H9 (cell line): ENCODE measurements around the gene PLEKHG5. TPM values are rescaled to one million over a fixed set of nuclear protein-coding genes. Genes with fewer than 3 reads are reported as not detected.
"Not testable (repeated sequence)": the region's sequence is repeated elsewhere in the genome, so short reads cannot be mapped to it uniquely, and the experiment has no call there.

Source experiments
- DNase-seq: peaks from one replicate; pipeline ENCODE4 v3.0.0-alpha.2; 2017
- H2AFZ ChIP-seq: one replicate; pipeline ENCODE4 v1.6.1; 2013; ENCODE audit warnings: mild to moderate bottlenecking, low read length, control low read depth, moderate library complexity
- H2AK5ac ChIP-seq: 2 replicates; pipeline ENCODE4 v1.6.1; 2013; ENCODE audit warnings: low read length, control low read depth, mixed read lengths; ENCODE audit not compliant: insufficient read length
- H2BK120ac ChIP-seq: one replicate; pipeline ENCODE4 v1.6.1; 2013; ENCODE audit warnings: low read depth, mild to moderate bottlenecking, low read length, control low read depth, inconsistent platforms; ENCODE audit not compliant: poor library complexity, severe bottlenecking
- H2BK12ac ChIP-seq: 2 replicates; pipeline ENCODE4 v1.6.1; 2013; ENCODE audit warnings: low read length, control low read depth, mixed read lengths, low read depth; ENCODE audit not compliant: insufficient read length
- H2BK15ac ChIP-seq: 2 replicates; pipeline ENCODE4 v1.6.1; 2013; ENCODE audit warnings: low read depth, low read length, control low read depth
- H2BK20ac ChIP-seq: one replicate; pipeline ENCODE4 v1.6.1; 2013; ENCODE audit warnings: low read depth, mild to moderate bottlenecking, low read length, control low read depth, inconsistent platforms; ENCODE audit not compliant: poor library complexity, severe bottlenecking
- H2BK5ac ChIP-seq: 2 replicates; pipeline ENCODE4 v1.6.1; 2013; ENCODE audit warnings: low read length, control low read depth, mixed read lengths; ENCODE audit not compliant: insufficient read length
- H3K14ac ChIP-seq: 2 replicates; pipeline ENCODE4 v1.6.1; 2013; ENCODE audit warnings: low read length, control low read depth; ENCODE audit not compliant: insufficient read depth
- H3K18ac ChIP-seq: 2 replicates; pipeline ENCODE4 v1.6.1; 2013; ENCODE audit warnings: low read depth, mild to moderate bottlenecking, mixed read lengths, low read length, control low read depth; ENCODE audit not compliant: insufficient read length
- H3K23ac ChIP-seq: 2 replicates; pipeline ENCODE4 v1.6.1; 2013; ENCODE audit warnings: low read length, control low read depth, mixed read lengths, low read depth; ENCODE audit not compliant: insufficient read length
- H3K23me2 ChIP-seq: 2 replicates; pipeline ENCODE4 v1.6.1; 2013; ENCODE audit warnings: low read depth, mild to moderate bottlenecking, mixed read lengths, low read length, control low read depth; ENCODE audit not compliant: insufficient read length, poor library complexity, severe bottlenecking
- H3K27ac ChIP-seq: 2 replicates; pipeline ENCODE4 v1.5.1; 2013; ENCODE audit warnings: low read length, control low read depth, mixed read lengths, low read depth; ENCODE audit not compliant: insufficient read length
- H3K27me3 ChIP-seq: 2 replicates; pipeline ENCODE4 v1.6.1; 2013; ENCODE audit warnings: low read length, control low read depth, inconsistent platforms; ENCODE audit not compliant: insufficient read depth
- H3K4ac ChIP-seq: 2 replicates; pipeline ENCODE4 v1.6.1; 2013; ENCODE audit warnings: low read depth, mild to moderate bottlenecking, control low read depth, inconsistent platforms, low read length, moderate library complexity
- H3K4me1 ChIP-seq: 2 replicates; pipeline ENCODE4 v1.6.1; 2013; ENCODE audit warnings: low read length, control low read depth, inconsistent platforms; ENCODE audit not compliant: insufficient read depth
- H3K4me2 ChIP-seq: 2 replicates; pipeline ENCODE4 v1.6.1; 2013; ENCODE audit warnings: low read length, control low read depth, mixed read lengths; ENCODE audit not compliant: insufficient read length, insufficient read depth
- H3K56ac ChIP-seq: 2 replicates; pipeline ENCODE4 v1.6.1; 2013; ENCODE audit warnings: low read depth, mild to moderate bottlenecking, mixed read lengths, low read length, control low read depth; ENCODE audit not compliant: insufficient read length
- H3K79me1 ChIP-seq: 2 replicates; pipeline ENCODE4 v1.6.1; 2013; ENCODE audit warnings: low read depth, mild to moderate bottlenecking, moderate library complexity, low read length, control low read depth, inconsistent platforms; ENCODE audit not compliant: insufficient read depth, poor library complexity, severe bottlenecking
- H3K79me2 ChIP-seq: 2 replicates; pipeline ENCODE4 v1.6.1; 2013; ENCODE audit warnings: low read length, control low read depth, inconsistent platforms; ENCODE audit not compliant: insufficient read depth
- H3K9ac ChIP-seq: 2 replicates; pipeline ENCODE4 v1.6.1; 2013; ENCODE audit warnings: low read length, control low read depth, mixed read lengths; ENCODE audit not compliant: insufficient read length; ENCODE audit errors: extremely low read depth
- H3K9me3 ChIP-seq: one replicate; pipeline ENCODE4 v1.6.1; 2013; ENCODE audit warnings: low read depth, low read length, inconsistent platforms; ENCODE audit not compliant: control insufficient read depth
- H3T11ph ChIP-seq: one replicate; pipeline ENCODE4 v1.6.1; 2013; ENCODE audit warnings: mild to moderate bottlenecking, low read length, control low read depth, inconsistent platforms
- H4K20me1 ChIP-seq: one replicate; pipeline ENCODE4 v1.6.1; 2013; ENCODE audit not compliant: control insufficient read depth, insufficient read length, insufficient read depth
- H4K5ac ChIP-seq: 2 replicates; pipeline ENCODE4 v1.6.1; 2013; ENCODE audit warnings: low read depth, mild to moderate bottlenecking, mixed read lengths, low read length, control low read depth; ENCODE audit not compliant: insufficient read length
- H4K8ac ChIP-seq: replicated peaks from 2 replicates; pipeline ENCODE4 v1.6.1; 2013; ENCODE audit warnings: low read length, control low read depth, mixed read lengths, low read depth; ENCODE audit not compliant: insufficient read length
- H4K91ac ChIP-seq: 2 replicates; pipeline ENCODE4 v1.6.1; 2013; ENCODE audit warnings: low read depth, mild to moderate bottlenecking, moderate library complexity, mixed read lengths, low read length, control low read depth; ENCODE audit not compliant: insufficient read length
- H3K27ac Mint-ChIP-seq, 3 experiments: 2 replicates in 2 of 3; 3 replicates in 1 of 3; pipeline ENCODE4 v1.8.0; 2020 to 2021; ENCODE audit warnings: mixed read lengths in 3 of 3, mild to moderate bottlenecking in 1 of 3, moderate library complexity in 1 of 3
- H3K27me3 Mint-ChIP-seq: 2 replicates; pipeline ENCODE4 v1.8.0; 2021; ENCODE audit warnings: low read depth, mild to moderate bottlenecking, moderate library complexity, mixed read lengths
- H3K36me3 Mint-ChIP-seq, 3 experiments: 2 replicates in 2 of 3; 3 replicates in 1 of 3; pipeline ENCODE4 v1.8.0; 2020 to 2021; ENCODE audit warnings: low read depth in 3 of 3, mixed read lengths in 3 of 3; ENCODE audit not compliant: insufficient read depth in 1 of 3
- H3K4me1 Mint-ChIP-seq, 2 experiments: 2 replicates each; pipeline ENCODE4 v1.8.0; 2020; ENCODE audit warnings: mixed read lengths in 2 of 2
- H3K4me3 Mint-ChIP-seq, 2 experiments: 2 replicates in 1 of 2; 3 replicates in 1 of 2; pipeline ENCODE4 v1.8.0; 2020 to 2021; ENCODE audit warnings: mild to moderate bottlenecking in 2 of 2, mixed read lengths in 2 of 2, moderate library complexity in 1 of 2
- H3K9me3 Mint-ChIP-seq, 2 experiments: 2 replicates in 1 of 2; 3 replicates in 1 of 2; pipeline ENCODE4 v1.8.0; 2020; ENCODE audit warnings: mild to moderate bottlenecking in 2 of 2, mixed read lengths in 2 of 2, moderate library complexity in 1 of 2
- WGBS: extraction: QIAGEN DNeasy Blood & Tissue Kit; methylation state at CpG from one replicate; pipeline ENCODE4 v1.1.7; 2013; ENCODE audit warnings: missing lambda C conversion rate, low lambda C conversion rate, mixed read lengths; ENCODE audit not compliant: insufficient read length; ENCODE audit errors: extremely low coverage; 5-methylcytosine and 5-hydroxymethylcytosine counted together
- total RNA-seq: library from RNA; stranded (reverse); gene quantifications from 2 replicates; pipeline ENCODE4 v1.2.1, GENCODE V29; 2021
- TF ChIP-seq, protein P1 (sequence below): fragments of 200-600 bp; sonication (generic); conservative IDR thresholded peaks from 3 replicates; pipeline ENCODE4 v1.8.0; 2021; ENCODE audit warnings: antibody characterized with exemption, mild to moderate bottlenecking

The PLEKHG5 gene
- total RNA-seq, 1 experiment from 2014 or later = 22.3 TPM

DNA sequence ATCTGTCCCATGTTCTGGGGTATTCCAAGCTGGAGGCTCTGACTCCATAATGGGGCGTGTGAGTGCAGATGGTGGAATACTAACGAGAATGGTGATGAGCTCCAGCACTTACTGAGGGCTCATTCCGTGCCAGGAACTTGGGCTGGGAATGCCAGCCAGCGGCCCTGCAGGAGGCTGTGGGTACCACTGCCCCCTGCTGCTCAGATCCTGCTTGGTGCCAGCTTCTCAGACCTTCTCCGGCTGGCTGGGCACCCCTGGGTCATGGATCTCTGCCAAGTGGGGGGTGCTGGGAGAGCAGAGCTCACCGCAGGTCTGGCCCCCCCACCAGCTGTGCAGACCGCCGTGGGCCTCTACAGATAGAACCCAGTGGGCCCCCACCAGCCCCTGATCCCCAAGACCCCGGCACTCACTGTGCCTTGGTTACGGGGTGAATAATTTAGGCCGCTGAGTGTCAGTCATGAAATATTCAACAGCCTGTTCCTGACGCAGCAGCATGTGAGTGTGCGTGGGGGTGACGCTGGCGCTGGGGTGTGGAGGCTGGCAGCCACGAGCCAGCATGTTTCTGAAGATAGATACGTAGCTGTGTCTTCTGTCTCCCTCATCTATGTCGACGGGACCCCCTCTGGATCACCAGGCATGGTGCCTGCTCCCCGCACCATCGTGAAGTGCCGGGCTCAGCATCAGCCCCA lies 54.3 kb downstream of the PLEKHG5 start:
- TF ChIP-seq, protein P1, sequence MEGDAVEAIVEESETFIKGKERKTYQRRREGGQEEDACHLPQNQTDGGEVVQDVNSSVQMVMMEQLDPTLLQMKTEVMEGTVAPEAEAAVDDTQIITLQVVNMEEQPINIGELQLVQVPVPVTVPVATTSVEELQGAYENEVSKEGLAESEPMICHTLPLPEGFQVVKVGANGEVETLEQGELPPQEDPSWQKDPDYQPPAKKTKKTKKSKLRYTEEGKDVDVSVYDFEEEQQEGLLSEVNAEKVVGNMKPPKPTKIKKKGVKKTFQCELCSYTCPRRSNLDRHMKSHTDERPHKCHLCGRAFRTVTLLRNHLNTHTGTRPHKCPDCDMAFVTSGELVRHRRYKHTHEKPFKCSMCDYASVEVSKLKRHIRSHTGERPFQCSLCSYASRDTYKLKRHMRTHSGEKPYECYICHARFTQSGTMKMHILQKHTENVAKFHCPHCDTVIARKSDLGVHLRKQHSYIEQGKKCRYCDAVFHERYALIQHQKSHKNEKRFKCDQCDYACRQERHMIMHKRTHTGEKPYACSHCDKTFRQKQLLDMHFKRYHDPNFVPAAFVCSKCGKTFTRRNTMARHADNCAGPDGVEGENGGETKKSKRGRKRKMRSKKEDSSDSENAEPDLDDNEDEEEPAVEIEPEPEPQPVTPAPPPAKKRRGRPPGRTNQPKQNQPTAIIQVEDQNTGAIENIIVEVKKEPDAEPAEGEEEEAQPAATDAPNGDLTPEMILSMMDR = peak; percentile 22; the same call in 1 of the 3 replicates
- no CpG with 5 or more reads among the region's 22 CpGs for WGBS

GRCh38 chr1:6436277-6436676 lies 55.2 kb downstream of the PLEKHG5 start:
- H3K9ac ChIP-seq, H3K18ac ChIP-seq, H3K23ac ChIP-seq, H3K23me2 ChIP-seq, H3K14ac ChIP-seq, H3K27ac Mint-ChIP-seq, H2BK12ac ChIP-seq, H3K4ac ChIP-seq, H3K9me3 Mint-ChIP-seq, DNase-seq, H3K56ac ChIP-seq, H3K9me3 ChIP-seq, H3K36me3 Mint-ChIP-seq, H3K79me2 ChIP-seq, H2AK5ac ChIP-seq, H3K4me2 ChIP-seq, H4K20me1 ChIP-seq, H3K4me3 Mint-ChIP-seq, H3K27me3 ChIP-seq, H3K4me1 ChIP-seq, H4K91ac ChIP-seq, H3K27ac ChIP-seq, H2BK120ac ChIP-seq, H2BK15ac ChIP-seq, H3K79me1 ChIP-seq, H2BK20ac ChIP-seq, H2BK5ac ChIP-seq, H4K5ac ChIP-seq, H4K8ac ChIP-seq, H3T11ph ChIP-seq, H2AFZ ChIP-seq: not testable (repeated sequence)
- no CpG with 5 or more reads among the region's 3 CpGs for WGBS
- peaks cover 12 to 18% of the 10 kb centered on the region in 2 experiments for H3K4me1 Mint-ChIP-seq
- peaks cover 68% of the 10 kb centered on the region for H3K27me3 Mint-ChIP-seq

More for the DNA sequence above, 54.3 kb downstream of the PLEKHG5 start:
- not testable (repeated sequence) for DNase-seq, H3K14ac ChIP-seq, H3K9me3 ChIP-seq, H4K20me1 ChIP-seq, H3K4me3 Mint-ChIP-seq, H3K27ac Mint-ChIP-seq, H2BK15ac ChIP-seq, H3K23me2 ChIP-seq, H2BK5ac ChIP-seq, H3K36me3 Mint-ChIP-seq, H3K56ac ChIP-seq, H2BK120ac ChIP-seq, H2BK20ac ChIP-seq, H3K23ac ChIP-seq, H3K4me2 ChIP-seq, H4K8ac ChIP-seq, H3K18ac ChIP-seq, H3K4me1 ChIP-seq, H3K27me3 ChIP-seq, H3K4ac ChIP-seq, H3K27ac ChIP-seq, H4K91ac ChIP-seq, H4K5ac ChIP-seq, H3K79me2 ChIP-seq, H2BK12ac ChIP-seq, H2AK5ac ChIP-seq, H3K9ac ChIP-seq, H3T11ph ChIP-seq, H2AFZ ChIP-seq, H3K9me3 Mint-ChIP-seq, H3K79me1 ChIP-seq
- peaks cover 71% of the 10 kb centered on the region for H3K27me3 Mint-ChIP-seq
- H3K4me1 Mint-ChIP-seq = peaks cover 20 to 26% of the 10 kb centered on the region in 2 experiments
